GM15510 (cell line): Measurements from ENCODE around the gene CCDC186.

Experiments
- POLR2A ChIP-seq: IDR thresholded peaks from 3 replicates; pipeline ENCODE4 v1.6.1; 2011; ENCODE audit warnings: borderline replicate concordance; ENCODE audit not compliant: insufficient read length; ENCODE audit errors: extremely low read depth

Gene CCDC186

DNA sequence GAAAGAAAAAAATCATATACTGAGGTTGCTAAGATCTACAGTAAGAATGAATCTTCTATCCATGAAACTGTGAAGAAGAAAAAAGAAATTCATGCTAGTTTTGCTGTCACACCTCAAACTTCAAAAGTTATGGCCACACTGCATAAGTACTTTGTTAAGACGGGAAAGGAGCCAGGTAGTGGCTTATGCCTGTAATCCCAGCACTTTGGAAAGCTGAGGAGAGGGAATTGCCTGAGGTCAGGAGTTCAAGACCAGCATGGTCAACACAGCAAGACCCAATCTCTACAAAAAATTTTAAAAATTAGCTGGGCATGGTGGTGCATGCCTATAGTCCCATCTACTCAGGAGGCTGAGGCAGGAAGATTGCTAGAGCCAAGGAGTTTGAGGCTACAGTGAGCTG is 22.1 kb downstream of the CCDC186 start:
- TF ChIP-seq POLR2A: no peak

DNA sequence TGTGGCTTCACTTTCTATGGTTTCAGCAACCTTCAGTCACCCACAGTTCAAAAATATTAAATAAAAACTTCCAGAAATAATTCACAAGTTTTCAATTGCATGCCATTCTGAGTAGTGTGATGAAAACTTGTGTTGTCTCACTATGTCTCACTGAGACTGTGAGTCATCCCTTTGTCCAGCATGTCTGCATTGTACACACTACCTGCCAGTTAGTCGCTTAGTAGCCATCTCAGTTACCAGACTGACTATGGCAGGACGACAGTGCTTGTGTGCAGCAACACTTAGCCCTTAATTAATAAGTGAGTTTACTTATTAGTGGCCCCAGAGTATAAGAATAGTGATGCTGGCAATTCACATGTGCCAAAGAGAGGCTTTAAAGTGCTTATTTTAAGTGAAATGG is 22.5 kb downstream of the CCDC186 start:
- TF ChIP-seq POLR2A: no peak

DNA sequence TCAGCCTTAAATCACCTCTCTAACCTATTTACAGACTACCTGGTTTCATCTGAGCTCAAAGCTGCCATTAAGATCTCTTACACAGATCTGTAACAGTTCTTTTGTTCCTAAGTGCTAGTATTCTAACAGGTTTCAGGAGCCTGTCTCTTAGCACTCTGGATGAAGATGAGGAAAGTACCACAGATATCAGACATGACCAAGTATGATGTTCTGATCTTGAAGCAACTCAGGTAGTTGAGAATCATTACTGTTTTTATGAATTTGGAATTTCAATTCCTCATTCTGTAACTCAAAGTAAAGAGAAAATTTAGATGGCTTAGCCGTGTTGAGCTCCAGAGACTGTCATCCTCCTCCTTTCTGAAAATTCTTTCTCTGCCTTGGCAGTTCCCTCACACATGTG is 30.8 kb downstream of the CCDC186 start:
- no peak for TF ChIP-seq POLR2A

DNA sequence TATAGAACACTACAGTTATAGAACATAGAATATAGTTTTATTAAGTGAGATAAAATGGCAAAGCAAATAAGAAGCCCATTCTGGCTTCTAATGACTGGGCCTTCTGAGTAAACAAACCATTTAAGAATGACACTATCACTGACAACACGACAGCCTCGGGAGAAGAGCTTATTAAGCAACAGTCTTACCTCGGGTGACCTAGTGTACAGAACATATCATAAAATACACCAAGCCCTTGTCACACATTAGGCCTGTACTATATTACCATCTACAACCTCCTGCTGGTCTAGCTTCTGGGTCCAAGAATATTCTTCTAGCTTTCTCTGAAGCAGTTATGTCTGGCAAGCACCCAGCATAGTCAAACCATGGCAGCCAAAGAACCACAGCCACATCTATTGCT is 32.0 kb downstream of the CCDC186 start:
- no peak for TF ChIP-seq POLR2A

DNA sequence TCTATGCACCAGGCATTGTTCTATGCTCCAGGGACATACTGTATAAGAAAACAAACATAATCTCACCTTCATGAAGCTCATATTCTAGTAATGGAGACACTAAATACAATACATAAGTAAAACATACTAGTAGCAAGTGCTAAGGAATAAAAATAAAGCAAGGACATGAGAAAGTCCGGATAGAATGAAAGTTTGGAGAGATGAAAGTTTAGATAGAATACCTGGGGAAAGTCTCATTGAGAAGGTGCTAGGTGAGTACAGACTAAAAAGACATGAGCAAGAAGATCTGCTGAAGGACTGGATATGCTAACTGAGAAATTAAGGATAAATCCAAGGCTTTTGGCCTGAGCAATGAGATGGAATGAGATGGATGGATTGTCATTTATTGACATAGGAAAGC is 34.0 kb downstream of the CCDC186 start:
- no peak for TF ChIP-seq POLR2A

DNA sequence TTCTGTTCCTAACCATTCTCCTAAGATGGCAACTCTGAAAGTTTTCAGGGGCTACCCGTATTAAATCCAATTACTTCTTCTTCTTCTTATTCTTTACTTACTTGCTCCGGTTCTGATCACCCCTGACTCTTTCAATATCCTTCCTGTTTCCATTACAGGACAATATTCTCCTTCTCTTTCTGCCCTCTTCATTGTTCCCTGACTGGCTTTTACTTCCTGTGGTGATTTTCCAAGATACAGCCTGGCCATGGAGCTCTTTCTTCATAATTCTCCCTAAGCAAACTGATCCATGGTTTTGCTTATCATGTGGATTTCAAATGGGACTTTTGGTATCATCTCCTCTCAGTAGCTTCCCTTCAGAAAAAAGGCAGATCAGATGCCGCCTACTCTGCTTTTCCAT is 35.4 kb downstream of the CCDC186 start:
- no peak for TF ChIP-seq POLR2A

DNA sequence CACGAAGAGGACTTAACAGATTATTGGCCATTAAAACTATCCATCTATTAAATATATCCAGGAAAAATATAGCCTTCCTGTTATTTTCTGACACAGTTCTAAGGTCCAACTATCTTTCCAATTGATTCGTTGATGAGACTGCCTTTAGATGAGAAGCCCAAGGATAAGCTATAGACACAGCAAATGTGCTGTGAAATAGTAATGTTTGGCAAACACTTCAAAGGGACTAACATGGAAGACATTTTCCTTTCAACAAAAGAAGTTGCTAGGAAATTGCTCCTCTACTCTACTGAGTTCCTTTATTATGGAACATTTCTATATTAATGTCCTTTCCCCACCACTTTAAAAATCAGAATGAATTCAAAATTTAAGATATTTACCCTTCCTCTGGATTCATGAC is 38.5 kb downstream of the CCDC186 start:
- no peak for TF ChIP-seq POLR2A

DNA sequence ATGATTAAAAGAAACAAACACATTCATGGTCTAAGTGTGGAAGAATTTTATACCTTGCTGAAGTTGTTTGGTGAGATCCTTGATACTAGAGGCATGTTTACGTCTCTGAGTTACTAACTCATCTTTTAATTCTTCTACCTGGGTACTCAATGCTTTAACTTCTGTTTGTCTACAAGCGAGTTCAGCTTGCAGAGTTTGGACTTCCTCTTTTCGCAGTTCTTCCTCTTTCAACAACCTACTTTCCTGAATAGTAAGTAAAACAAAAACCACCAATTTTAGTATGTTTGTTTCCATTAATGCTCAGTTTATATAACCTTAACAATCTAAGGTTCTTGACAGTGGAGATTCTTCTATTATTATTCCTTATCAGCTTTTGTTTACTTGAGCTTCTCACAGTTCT is 42.9 kb downstream of the CCDC186 start:
- no peak for TF ChIP-seq POLR2A

DNA sequence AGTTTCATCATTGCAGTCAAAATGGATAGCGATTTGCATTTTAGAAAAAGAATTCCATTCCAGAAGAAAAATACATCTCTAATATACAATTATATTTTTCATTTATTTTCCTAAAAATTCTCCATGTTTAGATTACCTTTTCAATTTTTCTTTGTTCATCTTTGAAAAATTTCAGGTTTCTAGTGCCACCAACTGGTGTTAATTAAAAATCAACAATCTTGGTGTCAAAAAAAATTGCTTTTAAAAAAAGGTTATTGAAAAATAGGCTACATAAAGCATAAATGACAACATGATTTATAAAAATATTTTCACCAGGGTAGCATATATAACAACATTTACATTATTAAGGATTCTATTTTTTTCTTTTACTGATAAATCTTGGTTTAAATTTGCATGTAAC is 53.0 kb downstream of the CCDC186 start:
- TF ChIP-seq POLR2A: no peak

DNA sequence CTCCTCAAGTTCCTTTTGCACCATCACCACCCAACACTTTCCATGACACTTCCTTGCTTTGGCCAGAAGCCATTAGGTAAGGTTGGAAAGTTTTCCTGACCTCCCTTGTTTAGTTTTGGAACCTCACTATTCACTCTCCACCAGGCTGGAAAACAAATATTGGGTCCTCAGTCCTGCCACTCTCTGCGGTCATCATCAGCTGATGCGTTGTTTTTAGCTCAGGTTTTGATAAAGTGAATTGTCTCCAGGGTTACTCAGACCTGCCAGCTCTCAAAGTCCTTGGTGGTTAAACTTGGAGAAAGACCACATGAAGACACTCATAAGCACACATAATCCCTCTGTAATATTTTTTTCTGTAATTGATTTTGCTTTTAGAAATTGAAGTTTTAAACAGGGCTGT is 55.5 kb downstream of the CCDC186 start:
- TF ChIP-seq POLR2A: no peak

DNA sequence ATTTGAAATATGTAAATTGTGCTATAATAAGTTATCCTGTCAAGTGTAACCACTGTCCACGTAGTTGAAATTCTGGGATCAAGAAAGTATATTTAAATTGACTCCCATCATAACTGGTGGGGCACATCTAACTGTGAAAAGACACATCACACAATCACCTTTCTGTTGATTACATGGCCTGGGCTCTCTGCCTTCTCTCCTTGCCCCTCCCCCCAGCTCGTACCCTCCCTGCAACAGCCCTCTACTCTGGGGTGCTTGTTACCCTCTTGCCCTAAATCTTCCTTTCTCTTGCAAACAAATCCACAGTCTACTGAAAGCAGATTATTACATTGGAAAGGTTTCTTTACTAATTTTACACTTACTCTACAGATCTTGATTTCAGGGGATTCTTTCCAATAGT is 56.3 kb downstream of the CCDC186 start:
- no peak for TF ChIP-seq POLR2A

DNA sequence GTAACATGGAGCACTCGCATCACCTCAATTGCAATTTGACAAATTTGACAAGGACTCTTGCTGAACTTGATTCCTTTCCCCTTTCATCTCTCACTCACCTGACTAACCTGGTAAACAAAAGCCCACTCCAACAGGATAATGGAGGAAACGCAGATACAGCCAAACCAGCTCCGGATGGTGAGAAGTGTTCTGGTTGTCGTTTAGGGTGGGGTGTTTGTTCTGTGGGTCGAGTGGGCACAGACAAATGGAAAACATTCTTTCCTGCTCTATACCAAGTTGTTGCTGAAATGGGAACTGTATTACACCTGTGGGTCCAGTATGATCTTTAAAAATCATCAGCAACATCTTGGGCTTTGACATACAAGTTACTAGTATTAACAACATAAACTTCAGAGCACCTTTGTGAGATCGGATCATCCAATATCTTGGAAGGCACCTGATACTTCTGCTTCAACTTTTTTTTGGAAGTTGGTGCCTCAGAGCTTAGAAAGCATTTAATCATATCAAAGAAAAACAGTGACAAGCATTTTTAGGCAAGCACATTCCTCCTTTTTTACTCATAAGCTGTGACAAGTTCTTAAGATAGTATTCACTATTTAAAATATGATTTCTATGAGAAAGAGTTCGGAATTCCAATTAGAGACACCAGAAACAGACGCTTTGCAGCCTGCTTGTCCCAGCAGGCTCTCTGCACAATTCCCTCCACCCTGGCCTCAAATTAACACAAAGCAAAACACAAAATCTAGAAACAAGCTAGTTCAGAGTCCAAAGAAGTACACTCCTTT is 58.1 kb downstream of the CCDC186 start:
- no peak for TF ChIP-seq POLR2A

DNA sequence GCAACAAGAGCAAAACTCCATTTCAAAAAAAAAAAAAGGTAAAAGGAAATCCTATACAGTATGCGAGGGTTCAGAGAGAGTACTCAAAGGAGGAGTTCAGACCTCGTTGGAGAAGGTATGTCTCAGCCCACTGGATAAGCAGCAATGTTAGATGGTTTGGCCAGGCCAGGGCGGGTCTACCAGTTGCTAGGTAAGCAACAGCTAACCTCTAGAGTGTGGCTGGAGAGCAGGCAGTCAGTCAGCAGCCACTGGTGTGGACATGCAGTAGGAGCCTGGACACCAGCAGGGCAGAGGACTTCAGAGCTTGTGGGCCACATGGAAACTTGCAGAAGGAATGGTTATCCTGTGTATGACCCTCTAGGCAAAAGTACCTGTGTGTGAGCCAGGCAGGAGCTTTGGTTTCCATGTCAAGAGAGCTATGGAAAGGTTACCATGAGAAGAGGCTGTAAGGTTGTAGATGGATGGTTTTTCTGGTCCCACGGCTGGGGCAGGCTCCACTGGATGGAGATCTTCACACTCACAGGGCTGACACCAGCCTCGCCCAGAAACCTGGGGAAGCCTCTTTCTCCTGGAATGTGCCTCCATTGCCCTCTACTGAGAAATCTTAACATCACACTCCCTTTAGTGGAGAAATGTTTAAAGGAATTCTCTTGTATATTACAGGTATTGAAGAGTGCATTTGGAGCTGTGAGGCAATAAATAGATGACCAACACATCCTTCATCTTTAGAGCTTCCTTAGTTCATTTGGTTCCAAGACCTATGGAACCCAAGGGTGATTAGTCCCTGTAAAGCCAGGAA is 63.6 kb downstream of the CCDC186 start:
- TF ChIP-seq POLR2A: no peak

DNA sequence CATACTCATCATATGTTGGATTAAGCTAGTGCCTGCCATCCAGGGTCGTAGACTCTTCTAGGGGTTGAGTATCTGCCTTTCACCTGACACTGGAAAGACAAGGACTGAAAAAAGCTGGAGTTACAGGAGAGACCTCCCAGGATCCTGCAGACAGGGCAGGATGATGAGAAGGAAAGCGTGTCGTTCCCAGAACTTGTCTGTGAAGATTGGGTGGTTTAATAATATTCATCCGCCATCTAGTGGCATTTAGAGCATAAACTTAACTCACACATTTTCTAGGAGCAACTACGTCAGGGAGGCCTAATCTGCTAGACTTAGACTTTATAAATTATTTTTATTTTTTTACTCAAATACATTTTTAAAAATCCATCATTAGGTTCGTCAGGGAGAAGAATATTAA is 70.7 kb downstream of the CCDC186 start:
- TF ChIP-seq POLR2A: no peak

DNA sequence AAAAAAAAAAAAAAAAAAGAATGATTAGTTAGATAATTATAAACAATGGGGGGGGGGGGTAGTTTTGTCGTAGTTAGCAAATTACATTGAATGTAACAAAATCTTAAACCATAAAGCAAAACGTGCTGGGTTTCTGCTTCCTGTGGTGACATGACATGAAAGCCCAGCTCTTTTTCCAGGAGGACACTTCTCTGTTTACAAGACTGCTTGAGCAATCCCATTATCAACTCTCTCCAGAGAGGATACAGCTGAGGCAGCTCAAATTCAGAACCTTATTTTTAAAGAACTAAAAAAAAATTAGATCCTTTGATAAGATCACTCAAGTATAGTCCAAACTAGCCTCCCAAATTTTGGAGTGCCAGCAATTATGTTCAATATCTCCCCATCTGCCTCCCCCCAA is 71.7 kb downstream of the CCDC186 start:
- no peak for TF ChIP-seq POLR2A
